SK-N-SH (cell line): Measurements from ENCODE around the gene TOX2. TPM values are rescaled to one million over a fixed set of nuclear protein-coding genes. Genes with fewer than 3 reads are reported as not detected.

Experiments used
- CTCF ChIA-PET: fragments of 300-600, 350-600 bp; formaldehyde crosslinking; extraction: SDS; loops from one replicate; lab custom pipeline; 2021; lab: Yijun Ruan, JAX
- POLR2A ChIA-PET: fragments of 350-600 bp; sonication (Branson Sonifier 250); formaldehyde crosslinking; extraction: SDS; loops from one replicate; lab custom pipeline; 2020; ENCODE audit warnings: antibody characterized with exemption, inconsistent platforms; lab: Yijun Ruan, JAX
- DNase-seq: peaks from one replicate; pipeline ENCODE4 v3.0.0; 2012
- H2AFZ ChIP-seq: fragments of 200-600 bp; sonication (generic); 2 replicates; pipeline ENCODE4 v1.8.1; 2016; ENCODE audit warnings: antibody characterized with exemption, mild to moderate bottlenecking, low read depth
- H3F3A ChIP-seq: fragments of 200-600 bp; sonication (generic); replicated peaks from 2 replicates; pipeline ENCODE3; 2016; ENCODE audit warnings: antibody characterized with exemption, mild to moderate bottlenecking; ENCODE audit not compliant: insufficient read depth
- H3K27ac ChIP-seq, 2 experiments: fragments of 200-500 bp in 1 of 2; fragments of 200-600 bp in 1 of 2; sonication (Bioruptor generic) in 1 of 2; sonication (generic), shearing (Covaris generic) in 1 of 2; 2 replicates each; pipeline versions ENCODE4 v1.5.1 to v1.6.1; 2014 to 2016; ENCODE audit warnings: low read depth in 2 of 2, inconsistent platforms in 1 of 2, low read length in 1 of 2, mild to moderate bottlenecking in 1 of 2, mixed read lengths in 1 of 2
- H3K27me3 ChIP-seq: fragments of 200-600 bp; sonication (generic), shearing (Covaris generic); 2 replicates; pipeline ENCODE4 v1.6.1; 2016; ENCODE audit warnings: mixed run types; ENCODE audit not compliant: insufficient read depth
- H3K36me3 ChIP-seq, 2 experiments: fragments of 200-500 bp in 1 of 2; fragments of 200-600 bp in 1 of 2; sonication (Bioruptor generic) in 1 of 2; sonication (generic) in 1 of 2; replicated peaks in 1 of 2; 2 replicates each; pipeline versions ENCODE3 to v1.5.1; 2014 to 2016; ENCODE audit warnings: low read length in 1 of 2, mild to moderate bottlenecking in 1 of 2; ENCODE audit not compliant: insufficient read depth in 2 of 2, control insufficient read depth in 1 of 2
- H3K4me1 ChIP-seq, 2 experiments: fragments of 200-500 bp in 1 of 2; fragments of 200-600 bp in 1 of 2; sonication (Bioruptor generic) in 1 of 2; sonication (generic), shearing (Covaris generic) in 1 of 2; 2 replicates each; pipeline versions ENCODE4 v1.5.1 to v1.6.1; 2014 to 2016; ENCODE audit warnings: low read depth in 1 of 2, low read length in 1 of 2, mixed run types in 1 of 2; ENCODE audit not compliant: insufficient read depth in 2 of 2, control insufficient read depth in 1 of 2
- H3K4me2 ChIP-seq: fragments of 200-600 bp; sonication (generic), shearing (Covaris generic); 2 replicates; pipeline ENCODE4 v1.6.1; 2017; ENCODE audit warnings: mixed run types
- H3K4me3 ChIP-seq, 2 experiments: fragments of 200-500 bp in 1 of 2; fragments of 200-600 bp in 1 of 2; sonication (Bioruptor generic) in 1 of 2; sonication (generic), shearing (Covaris generic) in 1 of 2; 2 replicates each; pipeline versions ENCODE4 v1.5.1 to v1.8.1; 2014 to 2016; ENCODE audit warnings: low read depth in 2 of 2, inconsistent platforms in 1 of 2, low read length in 1 of 2, mild to moderate bottlenecking in 1 of 2, mixed read lengths in 1 of 2, moderate library complexity in 1 of 2
- H3K79me2 ChIP-seq: fragments of 200-600 bp; sonication (generic); 2 replicates; pipeline ENCODE4 v1.8.1; 2017; ENCODE audit warnings: mild to moderate bottlenecking; ENCODE audit not compliant: insufficient read depth
- H3K9ac ChIP-seq: fragments of 200-600 bp; sonication (generic); 2 replicates; pipeline ENCODE4 v1.6.1; 2017; ENCODE audit warnings: mixed run types
- H3K9me2 ChIP-seq: fragments of 200-600 bp; sonication (generic); 2 replicates; pipeline ENCODE4 v1.6.1; 2017; ENCODE audit warnings: mixed run types
- H3K9me3 ChIP-seq: fragments of 200-600 bp; sonication (generic); 2 replicates; pipeline ENCODE4 v1.6.1; 2017; ENCODE audit warnings: mixed run types, mild to moderate bottlenecking, moderate library complexity
- H4K20me1 ChIP-seq: fragments of 200-600 bp; sonication (generic); 2 replicates; pipeline ENCODE4 v1.6.1; 2017; ENCODE audit warnings: mild to moderate bottlenecking, mixed run types; ENCODE audit not compliant: insufficient read depth
- CHD2 ChIP-seq: fragments of 150-350 bp; IDR thresholded peaks from 2 replicates; pipeline ENCODE4 v1.6.1; 2018; ENCODE audit warnings: low read length; ENCODE audit not compliant: partially characterized antibody
- ELF1 ChIP-seq: IDR thresholded peaks from 2 replicates; pipeline ENCODE4 v1.4.0; 2012
- EP300 ChIP-seq, 2 experiments: IDR thresholded peaks; 2 replicates each; pipeline versions ENCODE4 v1.4.0 to v1.6.1; 2012; ENCODE audit warnings: borderline replicate concordance in 1 of 2, low read depth in 1 of 2, low read length in 1 of 2
- FOSL2 ChIP-seq: IDR thresholded peaks from 2 replicates; pipeline ENCODE4 v1.4.0; 2012; ENCODE audit warnings: low read depth, mild to moderate bottlenecking, moderate library complexity, borderline replicate concordance
- GABPA ChIP-seq: IDR thresholded peaks from 2 replicates; pipeline ENCODE4 v1.4.0; 2012; ENCODE audit warnings: low read depth, mild to moderate bottlenecking
- GATA2 ChIP-seq: sonication (generic); formaldehyde crosslinking; IDR thresholded peaks from 2 replicates; pipeline ENCODE4 v1.5.0; 2020; ENCODE audit warnings: mild to moderate bottlenecking, missing genetic modification reagents
- MAX ChIP-seq: IDR thresholded peaks from 2 replicates; pipeline ENCODE4 v1.4.0; 2012; ENCODE audit warnings: low read depth
- MXI1 ChIP-seq: IDR thresholded peaks from 2 replicates; pipeline ENCODE4 v1.6.1; 2012; ENCODE audit warnings: mild to moderate bottlenecking, low read depth, low read length, improper control_type of control experiment
- NFIC ChIP-seq: IDR thresholded peaks from 2 replicates; pipeline ENCODE4 v1.4.0; 2012; ENCODE audit warnings: borderline replicate concordance
- NRF1 ChIP-seq: IDR thresholded peaks from 2 replicates; pipeline ENCODE4 v1.6.1; 2012; ENCODE audit warnings: low read depth, mild to moderate bottlenecking, low read length
- RFX5 ChIP-seq: IDR thresholded peaks from 2 replicates; pipeline ENCODE4 v1.6.1; 2012; ENCODE audit warnings: mild to moderate bottlenecking, improper control_type of control experiment, low read length
- SMC3 ChIP-seq: IDR thresholded peaks from 2 replicates; pipeline ENCODE4 v1.6.1; 2012; ENCODE audit warnings: low read depth, low read length, improper control_type of control experiment
- TEAD4 ChIP-seq: IDR thresholded peaks from 2 replicates; pipeline ENCODE4 v1.4.0; 2012; ENCODE audit warnings: mild to moderate bottlenecking, borderline replicate concordance; ENCODE audit not compliant: insufficient read depth
- USF1 ChIP-seq: IDR thresholded peaks from 2 replicates; pipeline ENCODE4 v1.4.0; 2012; ENCODE audit warnings: low read depth, borderline replicate concordance
- WGBS: methylation state at CpG from one replicate; pipeline ENCODE4 v1.1.6; 2017; ENCODE audit warnings: low lambda C conversion rate; 5-methylcytosine and 5-hydroxymethylcytosine counted together
- polyA plus RNA-seq, 3 experiments: library from polyadenylated mRNA; depleted of rRNA; stranded (reverse); fragments of >200 nt; gene quantifications; 2 replicates each; pipeline ENCODE4 v1.2.3, GENCODE V29; 2012
- TF ChIP-seq, protein P1 (sequence below): IDR thresholded peaks from 2 replicates; pipeline ENCODE4; 2012
- TF ChIP-seq, protein P2 (sequence below): fragments of 150-350 bp; IDR thresholded peaks from 2 replicates; pipeline ENCODE4 v1.6.1; 2016; ENCODE audit warnings: mild to moderate bottlenecking, low read depth, low read length
- TF ChIP-seq, protein P3 (sequence below): fragments of 150-350 bp; IDR thresholded peaks from 2 replicates; pipeline ENCODE4 v1.6.1; 2017; ENCODE audit warnings: antibody characterized with exemption, low read length, low read depth, borderline replicate concordance
- TF ChIP-seq, protein P4 (sequence below): IDR thresholded peaks from 2 replicates; pipeline ENCODE4 v1.4.0; 2012; ENCODE audit warnings: low read depth, borderline replicate concordance

Gene TOX2
- polyA plus RNA-seq, 1 of the 3 experiments (the other 2 are of a cell fraction) = 15.4 TPM

DNA sequence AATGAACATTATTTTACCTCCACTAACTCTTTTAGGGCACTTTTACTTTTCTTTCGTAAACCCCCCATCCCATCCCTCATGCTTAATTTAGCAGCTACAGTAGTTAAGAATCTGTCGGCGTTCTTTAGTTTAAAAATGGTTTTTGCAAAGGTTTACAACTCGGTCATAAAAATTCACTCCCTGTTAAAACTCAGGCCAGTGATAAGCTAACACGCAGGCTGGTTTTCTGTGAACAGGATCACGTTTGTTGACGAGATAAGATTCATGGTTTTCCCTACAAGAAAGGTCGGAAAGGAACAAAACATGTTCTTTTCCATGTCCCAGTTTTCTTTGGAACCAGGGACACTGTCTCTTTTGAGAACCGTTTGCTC, 101.1 kb downstream of the TOX2 start:
- no peaks in the 10 kb centered on the region for H3K9me2 ChIP-seq
- no peak for DNase-seq
- ChIA-PET CTCF (interaction anchor here (0.5 to 2.4 kb wide), 7 partner anchors 10 to 90 kb away, joined by 3 to 9 read pairs (median 3); no protein-coding TSS in a partner anchor), POLR2A (interaction anchor here (1.3 kb wide), 1 partner anchor 67 kb away, joined by 4 read pairs; no protein-coding TSS in a partner anchor)
- 58% methylated on average over 9 of the region's 9 CpGs for WGBS
- H4K20me1 ChIP-seq = no peaks in the 10 kb centered on the region
- H3F3A ChIP-seq = peaks cover 5% of the 10 kb centered on the region
- no peak overlapping the region for H3K4me3 ChIP-seq
- H3K9ac ChIP-seq = no peak overlapping the region
- peaks cover 41 to 88% of the 10 kb centered on the region in 2 experiments for H3K4me1 ChIP-seq
- peak overlapping the region; percentile 51 to 96; a peak in 3 of 4 replicates for H3K27ac ChIP-seq
- TF ChIP-seq, protein P1, sequence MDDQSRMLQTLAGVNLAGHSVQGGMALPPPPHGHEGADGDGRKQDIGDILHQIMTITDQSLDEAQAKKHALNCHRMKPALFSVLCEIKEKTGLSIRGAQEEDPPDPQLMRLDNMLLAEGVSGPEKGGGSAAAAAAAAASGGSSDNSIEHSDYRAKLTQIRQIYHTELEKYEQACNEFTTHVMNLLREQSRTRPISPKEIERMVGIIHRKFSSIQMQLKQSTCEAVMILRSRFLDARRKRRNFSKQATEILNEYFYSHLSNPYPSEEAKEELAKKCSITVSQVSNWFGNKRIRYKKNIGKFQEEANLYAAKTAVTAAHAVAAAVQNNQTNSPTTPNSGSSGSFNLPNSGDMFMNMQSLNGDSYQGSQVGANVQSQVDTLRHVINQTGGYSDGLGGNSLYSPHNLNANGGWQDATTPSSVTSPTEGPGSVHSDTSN = no peak
- no peak for TF ChIP-seq TEAD4
- TF ChIP-seq GATA2 = 0 out of 2 replicates have a peak, but pooled peaks have one; percentile 3
- TF ChIP-seq RFX5 = no peak
- TF ChIP-seq GABPA = no peak
- TF ChIP-seq CHD2 = no peak
- TF ChIP-seq, protein P2, sequence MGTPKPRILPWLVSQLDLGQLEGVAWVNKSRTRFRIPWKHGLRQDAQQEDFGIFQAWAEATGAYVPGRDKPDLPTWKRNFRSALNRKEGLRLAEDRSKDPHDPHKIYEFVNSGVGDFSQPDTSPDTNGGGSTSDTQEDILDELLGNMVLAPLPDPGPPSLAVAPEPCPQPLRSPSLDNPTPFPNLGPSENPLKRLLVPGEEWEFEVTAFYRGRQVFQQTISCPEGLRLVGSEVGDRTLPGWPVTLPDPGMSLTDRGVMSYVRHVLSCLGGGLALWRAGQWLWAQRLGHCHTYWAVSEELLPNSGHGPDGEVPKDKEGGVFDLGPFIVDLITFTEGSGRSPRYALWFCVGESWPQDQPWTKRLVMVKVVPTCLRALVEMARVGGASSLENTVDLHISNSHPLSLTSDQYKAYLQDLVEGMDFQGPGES = no peak
- TF ChIP-seq MXI1 = peak; percentile 1; the same call in 1 of the 2 replicates
- no peak for TF ChIP-seq EP300 (IDR thresholded peaks at IDR 0.05; ENCODE audit: borderline replicate concordance in 1 of 2, low read depth in 1 of 2, low read length in 1 of 2)
- H2AFZ ChIP-seq = no peak overlapping the region
- H3K9me3 ChIP-seq = no peaks in the 10 kb centered on the region
- H3K36me3 ChIP-seq = no peaks in the 10 kb centered on the region
- H3K79me2 ChIP-seq = no peaks in the 10 kb centered on the region
- H3K4me2 ChIP-seq = peak overlapping the region; percentile 51
- H3K27me3 ChIP-seq = no peaks in the 10 kb centered on the region

DNA sequence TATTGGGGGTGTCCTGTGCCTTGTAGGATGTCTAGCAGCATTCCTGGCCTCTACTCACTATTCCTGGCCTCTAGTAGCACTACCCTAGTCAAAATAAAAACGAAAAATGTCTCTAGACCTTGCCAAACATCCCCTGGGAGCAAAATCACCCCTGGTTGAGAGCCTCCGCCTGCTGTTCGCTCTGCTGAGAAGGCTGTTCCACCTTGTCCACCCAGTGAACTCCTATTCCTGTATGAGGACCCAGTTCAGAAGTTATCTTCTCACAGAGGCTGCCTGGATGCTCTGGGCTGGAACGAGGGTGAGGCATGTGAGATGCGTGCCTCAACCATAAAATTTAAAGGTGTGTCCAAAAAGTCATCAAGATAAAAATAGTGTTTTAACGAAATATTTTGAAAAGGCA, 101.9 kb downstream of the TOX2 start:
- H3K36me3 ChIP-seq = no peaks in the 10 kb centered on the region
- no peak overlapping the region for H3K9ac ChIP-seq
- peaks cover 5% of the 10 kb centered on the region for H3F3A ChIP-seq
- DNase-seq = no peak
- no peak overlapping the region for H3K4me3 ChIP-seq
- H3K9me3 ChIP-seq = no peaks in the 10 kb centered on the region
- H3K27ac ChIP-seq = peak overlapping the region in 1 of 2 experiments; percentile 96; a peak in 2 of 4 replicates
- H2AFZ ChIP-seq = no peak overlapping the region
- no peaks in the 10 kb centered on the region for H4K20me1 ChIP-seq
- ChIA-PET POLR2A (no interaction called here), CTCF (interaction anchor here (0.5 to 2.4 kb wide), 2 partner anchors 40 to 68 kb away, joined by 3 to 9 read pairs; no protein-coding TSS in a partner anchor)
- H3K27me3 ChIP-seq = no peaks in the 10 kb centered on the region
- H3K9me2 ChIP-seq = no peaks in the 10 kb centered on the region
- no peaks in the 10 kb centered on the region for H3K79me2 ChIP-seq
- peaks cover 41 to 85% of the 10 kb centered on the region in 2 experiments for H3K4me1 ChIP-seq
- H3K4me2 ChIP-seq = no peak overlapping the region
- 89% methylated on average over 6 of the region's 6 CpGs for WGBS
- TF ChIP-seq FOSL2 (no peak), USF1 (no peak), MAX (no peak), SMC3 (no peak), NRF1 (no peak), NFIC (no peak), ELF1 (no peak)
- TF ChIP-seq, protein P3, sequence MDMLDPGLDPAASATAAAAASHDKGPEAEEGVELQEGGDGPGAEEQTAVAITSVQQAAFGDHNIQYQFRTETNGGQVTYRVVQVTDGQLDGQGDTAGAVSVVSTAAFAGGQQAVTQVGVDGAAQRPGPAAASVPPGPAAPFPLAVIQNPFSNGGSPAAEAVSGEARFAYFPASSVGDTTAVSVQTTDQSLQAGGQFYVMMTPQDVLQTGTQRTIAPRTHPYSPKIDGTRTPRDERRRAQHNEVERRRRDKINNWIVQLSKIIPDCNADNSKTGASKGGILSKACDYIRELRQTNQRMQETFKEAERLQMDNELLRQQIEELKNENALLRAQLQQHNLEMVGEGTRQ = no peak
- TF ChIP-seq, protein P4, sequence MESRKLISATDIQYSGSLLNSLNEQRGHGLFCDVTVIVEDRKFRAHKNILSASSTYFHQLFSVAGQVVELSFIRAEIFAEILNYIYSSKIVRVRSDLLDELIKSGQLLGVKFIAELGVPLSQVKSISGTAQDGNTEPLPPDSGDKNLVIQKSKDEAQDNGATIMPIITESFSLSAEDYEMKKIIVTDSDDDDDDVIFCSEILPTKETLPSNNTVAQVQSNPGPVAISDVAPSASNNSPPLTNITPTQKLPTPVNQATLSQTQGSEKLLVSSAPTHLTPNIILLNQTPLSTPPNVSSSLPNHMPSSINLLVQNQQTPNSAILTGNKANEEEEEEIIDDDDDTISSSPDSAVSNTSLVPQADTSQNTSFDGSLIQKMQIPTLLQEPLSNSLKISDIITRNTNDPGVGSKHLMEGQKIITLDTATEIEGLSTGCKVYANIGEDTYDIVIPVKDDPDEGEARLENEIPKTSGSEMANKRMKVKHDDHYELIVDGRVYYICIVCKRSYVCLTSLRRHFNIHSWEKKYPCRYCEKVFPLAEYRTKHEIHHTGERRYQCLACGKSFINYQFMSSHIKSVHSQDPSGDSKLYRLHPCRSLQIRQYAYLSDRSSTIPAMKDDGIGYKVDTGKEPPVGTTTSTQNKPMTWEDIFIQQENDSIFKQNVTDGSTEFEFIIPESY = no peak
- TF ChIP-seq, protein P2 = no peak
- TF ChIP-seq, protein P1 = no peak
